Right cardiac atrium (tissue), 5 donors: ENCODE data around the gene CLMP. TPM values are rescaled to one million over a fixed set of nuclear protein-coding genes. Genes with fewer than 3 reads are reported as not detected.
A peak's percentile ranks its signal among the peaks of the same experiment; 100 is the strongest.

Experiments used
- ATAC-seq, 2 donors: fragments of 200-7000 bp; cut with Tn5 transposase; one replicate each; pipeline versions ENCODE4 v1.8.0 to v1.9.1; 2020; ENCODE audit warnings: moderate library complexity in 2 of 2, mild to moderate bottlenecking in 1 of 2
- DNase-seq, 3 donors: peaks; one replicate each; pipeline ENCODE4 v3.0.0-alpha.2; 2020
- H3K27ac ChIP-seq: one replicate; pipeline ENCODE4 v1.5.1; 2013; ENCODE audit warnings: mild to moderate bottlenecking, low read length, control low read depth, moderate library complexity
- H3K27me3 ChIP-seq: one replicate; pipeline ENCODE4 v1.6.1; 2013; ENCODE audit not compliant: control insufficient read depth, insufficient read depth
- H3K4me1 ChIP-seq: one replicate; pipeline ENCODE4 v1.6.1; 2013; ENCODE audit warnings: low read length; ENCODE audit not compliant: control insufficient read depth, insufficient read depth
- H3K4me3 ChIP-seq: one replicate; pipeline ENCODE4 v1.5.1; 2013; ENCODE audit warnings: low read length, control low read depth
- H3K9me3 ChIP-seq: one replicate; pipeline ENCODE4 v1.6.1; 2013; ENCODE audit warnings: low read length; ENCODE audit not compliant: control insufficient read depth
- WGBS: extraction: QIAGEN DNeasy Blood & Tissue Kit; methylation state at CpG from one replicate; pipeline ENCODE4 v1.1.7; 2013; 5-methylcytosine and 5-hydroxymethylcytosine counted together
- intact Hi-C, 4 donors: fragments of 100-400 bp; cut with DNase I; formaldehyde crosslinking; loops; one replicate each; pipeline versions ENCODE4 v1.11.0 to v1.14.0; 2022 to 2023
- polyA plus RNA-seq: library from polyadenylated mRNA; stranded (reverse); fragments of 200-250 nt; gene quantifications from one replicate; pipeline ENCODE4 v1.2.3, GENCODE V29; 2013
- total RNA-seq, 4 donors: library from RNA; stranded (reverse); fragmentation: NEBNext Ultra II Directional; extraction: Animal tissue kit (Norgen Biotek cat#: 25700); gene quantifications; one replicate each; pipeline ENCODE4 v1.2.1, GENCODE V29; 2021
- donor health status: healthy with polysubstance abuse.
- donor health status: DM: no; HTN: yes; CAD: no.
- donor health status: DM: no; HTN: no; CAD: no.
- donor health status: DM: no; HTN: yes; CAD: no; lungs with severe emphysema.
- donor health status: DM: yes; HTN: yes; CAD: no.

CLMP gene
- total and polyA plus RNA-seq, 5 donors: 5.0 to 34.1 (median 18.9) TPM

- intact Hi-C loops: no loop called here
- ATAC-seq (peak; percentile 15 to 22), DNase-seq (no peak)
- Histone ChIP-seq H3K27me3 (no peaks in the 10 kb centered on the region), H3K27ac (peak overlapping the region; percentile 49), H3K4me1 (peaks cover 2% of the 10 kb centered on the region), H3K4me3 (no peak overlapping the region), H3K9me3 (no peaks in the 10 kb centered on the region)
- 24% methylated on average over 17 of the region's 17 CpGs for WGBS
Measured at GRCh38 chr11:123187665-123188507, 7.2 kb downstream of the CLMP start.

GRCh38 chr11:123187248-123187647, 7.8 kb downstream of the CLMP start:
- Histone ChIP-seq H3K9me3 (no peaks in the 10 kb centered on the region), H3K27me3 (no peaks in the 10 kb centered on the region), H3K4me3 (no peak overlapping the region), H3K27ac (no peak overlapping the region), H3K4me1 (peaks cover 2% of the 10 kb centered on the region)
- ATAC-seq (no peak), DNase-seq (no peak)
- WGBS: 84% methylated on average over 4 of the region's 4 CpGs
- intact Hi-C loops: no loop called here

GRCh38 chr11:123186286-123186685, 8.8 kb downstream of the CLMP start:
- H3K4me1 ChIP-seq: peaks cover 2% of the 10 kb centered on the region
- intact Hi-C loops: no loop called here
- no peak overlapping the region for H3K4me3 ChIP-seq
- no peaks in the 10 kb centered on the region for H3K9me3 ChIP-seq
- H3K27ac ChIP-seq: no peak overlapping the region
- WGBS: 93% methylated on average over 8 of the region's 8 CpGs
- DNase-seq: no peak
- ATAC-seq: no peak
- no peaks in the 10 kb centered on the region for H3K27me3 ChIP-seq

GRCh38 chr11:123185326-123185725, 9.7 kb downstream of the CLMP start:
- H3K9me3 ChIP-seq: no peaks in the 10 kb centered on the region
- WGBS: 73% methylated on average over 12 of the region's 12 CpGs
- H3K27ac ChIP-seq: no peak overlapping the region
- intact Hi-C loops: no loop called here
- no peak overlapping the region for H3K4me3 ChIP-seq
- no peaks in the 10 kb centered on the region for H3K27me3 ChIP-seq
- H3K4me1 ChIP-seq: peaks cover 2% of the 10 kb centered on the region
- DNase-seq (no peak), ATAC-seq (no peak)

- no peaks in the 10 kb centered on the region for H3K4me1 ChIP-seq
- intact Hi-C loops: no loop called here
- no peaks in the 10 kb centered on the region for H3K27me3 ChIP-seq
- WGBS: 65% methylated on average over 6 of the region's 6 CpGs
- DNase-seq: no peak
- ATAC-seq: no peak
- H3K9me3 ChIP-seq: no peaks in the 10 kb centered on the region
- no peak overlapping the region for H3K4me3 ChIP-seq
- no peak overlapping the region for H3K27ac ChIP-seq
Measured at GRCh38 chr11:123184531-123184930, 10.5 kb downstream of the CLMP start.

GRCh38 chr11:123183391-123184099, 11.5 kb downstream of the CLMP start:
- intact Hi-C loops: no loop called here
- ATAC-seq (no peak), DNase-seq (no peak)
- Histone ChIP-seq H3K9me3 (no peaks in the 10 kb centered on the region), H3K27me3 (no peaks in the 10 kb centered on the region), H3K4me1 (no peaks in the 10 kb centered on the region), H3K27ac (no peak overlapping the region), H3K4me3 (no peak overlapping the region)
- WGBS: 79% methylated on average over 6 of the region's 6 CpGs

- DNase-seq: no peak
- ATAC-seq: no peak
- H3K27me3 ChIP-seq: no peaks in the 10 kb centered on the region
- 84% methylated on average over 10 of the region's 10 CpGs for WGBS
- no peak overlapping the region for H3K4me3 ChIP-seq
- no peaks in the 10 kb centered on the region for H3K9me3 ChIP-seq
- intact Hi-C loops: no loop called here
- no peaks in the 10 kb centered on the region for H3K4me1 ChIP-seq
- H3K27ac ChIP-seq: no peak overlapping the region
Measured at GRCh38 chr11:123181767-123182500, 13.1 kb downstream of the CLMP start.

- 95% methylated on average over 4 of the region's 4 CpGs for WGBS
- Histone ChIP-seq H3K4me1 (no peaks in the 10 kb centered on the region), H3K27me3 (no peaks in the 10 kb centered on the region), H3K9me3 (no peaks in the 10 kb centered on the region), H3K27ac (no peak overlapping the region), H3K4me3 (no peak overlapping the region)
- peak in 1 of 2 donors; percentile 25 for ATAC-seq
- intact Hi-C loops: no loop called here
- no peak for DNase-seq
Measured at GRCh38 chr11:123181075-123181474, 14.0 kb downstream of the CLMP start.

GRCh38 chr11:123180574-123180973, 14.5 kb downstream of the CLMP start:
- ATAC-seq (no peak), DNase-seq (no peak)
- no peak overlapping the region for H3K4me3 ChIP-seq
- no peak overlapping the region for H3K27ac ChIP-seq
- intact Hi-C loops: no loop called here
- H3K4me1 ChIP-seq: no peaks in the 10 kb centered on the region
- H3K9me3 ChIP-seq: no peaks in the 10 kb centered on the region
- WGBS: 98% methylated on average over 2 of the region's 2 CpGs
- H3K27me3 ChIP-seq: no peaks in the 10 kb centered on the region

- H3K27me3 ChIP-seq: no peaks in the 10 kb centered on the region
- intact Hi-C loops: no loop called here
- DNase-seq (no peak), ATAC-seq (no peak)
- H3K9me3 ChIP-seq: no peaks in the 10 kb centered on the region
- WGBS: 79% methylated on average over 5 of the region's 5 CpGs
- H3K27ac ChIP-seq: no peak overlapping the region
- H3K4me1 ChIP-seq: no peaks in the 10 kb centered on the region
- no peak overlapping the region for H3K4me3 ChIP-seq
Measured at GRCh38 chr11:123180166-123180565, 14.9 kb downstream of the CLMP start.

GRCh38 chr11:123179586-123179985, 15.5 kb downstream of the CLMP start:
- ATAC-seq: no peak
- DNase-seq: no peak
- intact Hi-C loops: no loop called here
- Histone ChIP-seq H3K27ac (no peak overlapping the region), H3K4me1 (no peaks in the 10 kb centered on the region), H3K27me3 (no peaks in the 10 kb centered on the region), H3K4me3 (no peak overlapping the region), H3K9me3 (no peaks in the 10 kb centered on the region)
- WGBS: 51% methylated on average over 2 of the region's 2 CpGs
